Activated naive CD4-positive, alpha-beta T cell treated with anti-CD3 and anti-CD28 coated beads, Interleukin-2, amount 50 U/mL, for 24 hours (primary cell): ENCODE measurements around the gene KDM1A.

ENCODE experiments used
- H3K27ac Mint-ChIP-seq: one replicate; pipeline ENCODE4 v1.8.0; 2021; ENCODE audit warnings: mild to moderate bottlenecking, mixed read lengths
- H3K27me3 Mint-ChIP-seq: one replicate; pipeline ENCODE4 v1.8.0; 2021; ENCODE audit warnings: mixed read lengths
- H3K36me3 Mint-ChIP-seq: one replicate; pipeline ENCODE4 v1.8.0; 2021; ENCODE audit warnings: mixed read lengths
- H3K4me1 Mint-ChIP-seq: one replicate; pipeline ENCODE4 v1.8.0; 2021; ENCODE audit warnings: mixed read lengths
- H3K4me3 Mint-ChIP-seq: one replicate; pipeline ENCODE4 v1.8.0; 2021; ENCODE audit warnings: mild to moderate bottlenecking, mixed read lengths
- H3K9me3 Mint-ChIP-seq: one replicate; pipeline ENCODE4 v1.8.0; 2021; ENCODE audit warnings: mixed read lengths

The KDM1A gene

DNA sequence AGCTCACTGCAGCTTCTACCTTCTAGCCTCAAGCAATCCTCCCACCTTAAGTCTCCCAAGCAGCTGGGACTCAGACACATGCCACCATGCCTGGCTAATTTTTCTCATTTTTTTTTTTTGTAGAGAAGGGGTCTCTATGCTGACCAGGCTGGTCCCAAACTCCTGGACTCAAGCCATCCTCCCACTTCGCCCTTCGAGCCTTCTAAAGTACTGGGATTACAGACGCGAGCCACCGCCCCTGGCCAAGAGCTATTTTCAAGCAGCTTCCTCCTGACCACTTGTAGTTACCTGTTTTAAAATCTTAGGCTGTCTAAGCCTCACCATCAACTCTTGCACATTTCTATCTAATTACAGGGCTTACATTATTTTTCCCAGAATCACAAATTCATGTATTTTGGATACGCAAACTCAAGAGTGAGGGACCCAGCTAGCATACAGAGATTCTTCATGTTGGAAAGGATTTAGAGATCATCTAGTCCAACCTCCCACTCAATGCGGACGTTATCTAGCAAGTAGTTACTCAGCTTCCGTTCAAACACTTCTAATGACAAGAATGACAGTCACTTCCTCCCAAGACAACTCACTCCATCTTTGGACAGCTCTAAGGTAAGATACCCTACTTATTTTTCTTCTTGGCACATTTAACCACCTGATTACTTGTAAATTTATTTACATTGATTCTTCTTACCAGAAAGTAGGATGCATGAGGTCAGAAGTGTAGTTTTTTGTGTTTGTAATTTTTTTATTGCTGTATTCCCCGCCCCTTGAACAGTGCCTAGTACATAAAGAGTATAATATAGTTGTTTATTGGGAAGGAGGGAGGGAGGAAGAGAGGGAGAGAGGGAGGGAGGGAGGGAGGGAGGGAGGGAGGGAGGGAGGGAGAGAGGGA lies 84.0 kb downstream of the KDM1A start:
- Mint-ChIP-seq H3K4me1 (peaks cover 48% of the 10 kb centered on the region), H3K4me3 (peak overlapping the region; percentile 86), H3K27ac (peak overlapping the region; percentile 96), H3K36me3 (peaks cover 10% of the 10 kb centered on the region), H3K27me3 (no peaks in the 10 kb centered on the region), H3K9me3 (no peaks in the 10 kb centered on the region)

GRCh38 chr1:23108918-23109533 lies 89.8 kb downstream of the KDM1A start:
- H3K4me1 Mint-ChIP-seq, result peaks cover 47% of the 10 kb centered on the region
- no peaks in the 10 kb centered on the region for H3K9me3 Mint-ChIP-seq
- H3K36me3 Mint-ChIP-seq, result peaks cover 8% of the 10 kb centered on the region
- H3K27ac Mint-ChIP-seq, result no peak overlapping the region
- H3K4me3 Mint-ChIP-seq, result no peak overlapping the region
- no peaks in the 10 kb centered on the region for H3K27me3 Mint-ChIP-seq

DNA sequence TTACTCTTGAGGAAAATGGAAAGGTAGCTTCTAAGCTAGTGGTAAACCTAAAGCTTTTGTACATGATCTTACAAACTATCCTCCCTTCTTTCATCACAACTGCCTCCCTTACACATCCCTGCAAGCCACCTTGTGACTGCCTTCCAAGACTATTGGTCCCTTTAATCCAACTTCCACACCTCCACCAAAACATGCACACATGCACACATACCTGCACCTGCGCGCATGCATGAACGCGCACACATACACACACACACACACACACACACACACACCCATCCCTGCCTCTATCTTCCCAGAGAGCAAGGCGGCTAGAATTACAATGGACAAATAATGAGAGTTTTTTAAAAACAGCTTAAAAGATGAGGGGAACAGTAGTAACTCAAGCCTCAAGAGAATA lies 91.1 kb downstream of the KDM1A start:
- Mint-ChIP-seq H3K9me3 (no peaks in the 10 kb centered on the region), H3K27me3 (no peaks in the 10 kb centered on the region), H3K36me3 (peaks cover 8% of the 10 kb centered on the region), H3K27ac (no peak overlapping the region), H3K4me3 (peak overlapping the region; percentile 15), H3K4me1 (peaks cover 60% of the 10 kb centered on the region)

- Mint-ChIP-seq H3K27me3 (no peaks in the 10 kb centered on the region), H3K36me3 (peaks cover 8% of the 10 kb centered on the region), H3K4me1 (peaks cover 68% of the 10 kb centered on the region), H3K9me3 (no peaks in the 10 kb centered on the region), H3K4me3 (no peak overlapping the region), H3K27ac (peak overlapping the region; percentile 24)
Observed at GRCh38 chr1:23111600-23112535, 92.6 kb downstream of the KDM1A start.

- Mint-ChIP-seq H3K27me3 (no peaks in the 10 kb centered on the region), H3K9me3 (no peaks in the 10 kb centered on the region), H3K4me1 (peaks cover 76% of the 10 kb centered on the region), H3K27ac (no peak overlapping the region), H3K4me3 (no peak overlapping the region), H3K36me3 (no peaks in the 10 kb centered on the region)
Observed at GRCh38 chr1:23114424-23115079, 95.3 kb downstream of the KDM1A start.

- Mint-ChIP-seq H3K9me3 (no peaks in the 10 kb centered on the region), H3K27me3 (no peaks in the 10 kb centered on the region), H3K4me1 (peaks cover 78% of the 10 kb centered on the region), H3K27ac (no peak overlapping the region), H3K36me3 (no peaks in the 10 kb centered on the region), H3K4me3 (no peak overlapping the region)
Observed at GRCh38 chr1:23116216-23116836, 97.1 kb downstream of the KDM1A start.

- H3K36me3 Mint-ChIP-seq, result no peaks in the 10 kb centered on the region
- H3K4me3 Mint-ChIP-seq, result no peak overlapping the region
- H3K27me3 Mint-ChIP-seq, result no peaks in the 10 kb centered on the region
- no peak overlapping the region for H3K27ac Mint-ChIP-seq
- peaks cover 73% of the 10 kb centered on the region for H3K4me1 Mint-ChIP-seq
- no peaks in the 10 kb centered on the region for H3K9me3 Mint-ChIP-seq
Observed at GRCh38 chr1:23116921-23117699, 97.8 kb downstream of the KDM1A start.

DNA sequence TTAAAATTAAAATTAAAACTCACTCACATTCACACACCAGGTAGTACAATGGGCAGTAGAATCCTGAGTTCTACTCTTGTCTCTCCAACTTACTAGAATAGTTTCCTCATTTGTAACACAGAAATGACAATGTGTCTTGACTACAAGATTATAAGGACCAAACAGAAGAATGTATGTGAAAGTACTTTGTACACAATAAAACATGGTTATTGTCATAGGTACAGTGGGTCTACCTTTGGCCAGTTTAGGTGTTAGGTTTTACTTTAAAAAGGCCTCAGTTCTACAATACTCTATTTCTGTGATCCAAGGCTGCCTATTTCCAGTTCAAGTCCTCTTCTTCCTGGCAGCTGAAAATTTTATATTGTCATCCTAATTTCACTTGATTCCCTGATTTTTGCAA lies 99.1 kb downstream of the KDM1A start:
- Mint-ChIP-seq H3K27ac (peak overlapping the region; percentile 55), H3K4me3 (peak overlapping the region; percentile 66), H3K36me3 (no peaks in the 10 kb centered on the region), H3K9me3 (no peaks in the 10 kb centered on the region), H3K4me1 (peaks cover 72% of the 10 kb centered on the region), H3K27me3 (no peaks in the 10 kb centered on the region)

DNA sequence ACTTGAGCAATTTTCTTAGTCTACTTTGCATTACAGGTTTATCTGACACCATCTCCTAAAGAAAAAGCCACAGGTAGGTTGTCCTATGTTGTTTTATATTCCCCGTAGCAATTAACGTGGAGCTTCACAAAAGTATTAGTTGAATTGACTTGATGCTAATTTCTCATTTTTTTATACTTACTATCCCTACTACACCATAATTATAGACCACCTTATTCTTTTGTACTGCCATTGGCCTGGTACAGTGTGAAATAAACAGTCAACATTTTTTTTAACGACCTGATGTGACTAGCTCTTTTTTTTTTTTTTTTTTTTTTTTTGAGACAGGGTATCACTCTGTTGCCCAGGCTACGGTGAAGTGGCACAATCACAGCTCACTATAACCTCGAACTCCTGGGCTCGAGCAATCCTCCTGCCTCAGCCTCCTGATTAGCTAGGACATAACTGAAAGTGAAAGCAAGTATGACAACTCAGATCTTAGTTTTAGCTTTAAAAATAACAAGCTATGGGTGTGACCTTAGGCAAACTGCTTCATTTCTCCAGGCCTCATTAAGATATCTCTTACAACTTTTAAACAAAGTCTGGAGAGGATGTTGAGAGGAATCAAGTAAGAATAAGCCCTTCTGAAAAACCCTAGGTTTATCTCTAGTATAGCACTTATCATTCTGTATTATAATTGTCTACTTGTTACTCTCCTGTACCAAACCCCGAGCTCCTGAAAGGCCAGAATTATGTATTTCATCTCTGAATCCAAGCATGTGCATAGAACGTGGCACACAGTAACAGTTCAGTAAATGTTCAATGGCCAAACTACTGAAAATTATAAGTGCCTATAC lies 99.9 kb downstream of the KDM1A start:
- Mint-ChIP-seq H3K4me1 (peaks cover 75% of the 10 kb centered on the region), H3K27ac (peak overlapping the region; percentile 86), H3K36me3 (no peaks in the 10 kb centered on the region), H3K27me3 (no peaks in the 10 kb centered on the region), H3K4me3 (peak overlapping the region; percentile 66), H3K9me3 (no peaks in the 10 kb centered on the region)

GRCh38 chr1:23120383-23120782 lies 101.1 kb downstream of the KDM1A start:
- Mint-ChIP-seq H3K36me3 (no peaks in the 10 kb centered on the region), H3K4me3 (peak overlapping the region; percentile 36), H3K4me1 (peaks cover 76% of the 10 kb centered on the region), H3K9me3 (no peaks in the 10 kb centered on the region), H3K27ac (peak overlapping the region; percentile 70), H3K27me3 (no peaks in the 10 kb centered on the region)

DNA sequence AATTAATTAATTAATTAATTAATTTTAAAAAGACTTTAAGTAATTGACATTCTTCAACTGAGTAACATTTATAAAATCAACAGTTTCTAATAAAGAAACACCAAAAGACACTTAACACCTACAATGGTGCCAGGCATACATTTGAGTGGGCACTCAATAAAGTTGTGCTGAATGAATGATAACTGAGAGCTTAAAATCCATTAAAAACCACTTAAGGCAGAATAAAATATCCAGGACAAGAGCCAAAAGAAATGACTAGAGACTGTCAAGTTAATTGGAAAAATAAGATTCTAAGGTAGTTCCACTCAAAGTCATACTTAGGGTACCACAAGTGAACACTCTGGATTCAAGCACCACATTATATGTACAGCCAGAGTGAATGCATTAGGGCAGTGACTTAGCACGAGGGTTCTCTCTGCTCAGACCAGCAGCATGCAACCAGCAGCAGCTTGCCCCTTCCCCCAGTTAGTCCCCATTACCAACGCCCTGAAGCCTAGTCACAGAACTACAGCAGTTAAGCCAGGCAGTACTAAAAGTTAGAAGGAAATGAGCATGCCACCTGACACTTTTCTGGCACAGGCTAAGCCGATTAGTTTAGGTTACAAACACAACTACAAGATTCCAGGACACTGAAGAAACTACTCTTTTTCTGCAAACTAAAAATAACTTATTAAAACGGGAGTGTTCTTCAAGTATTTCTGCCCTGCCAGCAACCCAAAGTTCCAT lies 102.9 kb downstream of the KDM1A start:
- Mint-ChIP-seq H3K9me3 (no peaks in the 10 kb centered on the region), H3K36me3 (no peaks in the 10 kb centered on the region), H3K27me3 (no peaks in the 10 kb centered on the region), H3K4me3 (no peak overlapping the region), H3K4me1 (peaks cover 79% of the 10 kb centered on the region), H3K27ac (no peak overlapping the region)

DNA sequence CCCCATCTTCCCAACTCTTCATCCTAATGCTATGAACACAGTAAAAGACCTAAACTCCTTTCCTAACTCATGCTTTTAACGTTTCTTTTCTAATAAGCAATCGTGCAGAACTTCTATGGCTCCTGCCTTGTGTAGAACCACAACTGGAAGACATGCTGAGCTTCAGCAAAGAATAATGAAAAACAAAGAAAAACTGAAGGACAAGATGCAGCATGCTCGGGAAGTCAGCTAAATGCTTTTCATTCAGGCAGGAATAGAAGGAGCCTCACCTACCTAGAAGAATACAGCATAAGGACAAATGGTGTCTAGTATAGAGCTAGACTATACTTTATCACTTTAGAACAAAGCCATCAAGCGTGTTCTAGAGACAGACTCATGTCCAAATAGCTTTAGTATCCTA lies 103.5 kb downstream of the KDM1A start:
- Mint-ChIP-seq H3K27ac (no peak overlapping the region), H3K9me3 (no peaks in the 10 kb centered on the region), H3K4me3 (no peak overlapping the region), H3K36me3 (no peaks in the 10 kb centered on the region), H3K27me3 (no peaks in the 10 kb centered on the region), H3K4me1 (peaks cover 75% of the 10 kb centered on the region)

DNA sequence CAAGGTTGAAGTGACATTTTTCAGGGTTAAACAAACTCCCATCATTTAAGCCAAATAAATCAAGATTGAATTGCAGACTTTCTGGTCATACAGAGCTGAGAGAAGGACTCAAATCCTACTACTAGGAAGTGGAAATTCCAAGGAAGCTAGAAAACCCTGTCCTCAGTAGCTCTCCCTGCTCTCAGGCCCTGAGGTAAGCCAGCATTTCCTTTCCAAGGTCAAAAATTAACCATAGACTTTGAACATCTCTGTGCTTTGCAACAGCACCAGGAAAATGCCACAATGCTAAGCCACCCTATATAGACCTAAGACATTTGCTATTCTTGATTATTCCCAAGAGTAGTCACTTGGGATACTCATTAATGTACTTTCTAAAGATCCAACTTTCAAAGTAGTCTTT lies 104.3 kb downstream of the KDM1A start:
- Mint-ChIP-seq H3K4me3 (no peak overlapping the region), H3K27me3 (no peaks in the 10 kb centered on the region), H3K4me1 (peaks cover 72% of the 10 kb centered on the region), H3K27ac (no peak overlapping the region), H3K36me3 (no peaks in the 10 kb centered on the region), H3K9me3 (no peaks in the 10 kb centered on the region)
